GM06990 (cell line): ENCODE results near the gene CACNG6.

Experiments used
- DNase-seq: peaks from one replicate; pipeline ENCODE4 v3.0.0-alpha.2; 2011; ENCODE audit not compliant: insufficient read length; ENCODE audit errors: extremely low read depth
- H3K27me3 ChIP-seq: replicated peaks from 2 replicates; pipeline ENCODE4 v1.6.0; 2011; ENCODE audit warnings: low read length; ENCODE audit not compliant: control insufficient read depth, insufficient read depth
- H3K36me3 ChIP-seq: 2 replicates; pipeline ENCODE4 v1.5.1; 2011; ENCODE audit warnings: low read length; ENCODE audit not compliant: control insufficient read depth, insufficient read depth
- H3K4me3 ChIP-seq: replicated peaks from 2 replicates; pipeline ENCODE4 v1.5.1; 2011; ENCODE audit warnings: low read depth, mild to moderate bottlenecking, control low read depth, low read length
- CTCF ChIP-seq: IDR thresholded peaks from 2 replicates; pipeline ENCODE4 v1.5.1; 2011; ENCODE audit warnings: low read length, control low read depth, mild to moderate bottlenecking, inconsistent platforms; ENCODE audit not compliant: insufficient read depth, poor library complexity, severe bottlenecking

The CACNG6 gene

GRCh38 chr19:54041969-54042606, 50.7 kb downstream of the CACNG6 start:
- DNase-seq: no peak
- H3K27me3 ChIP-seq: no peaks in the 10 kb centered on the region
- no peak for TF ChIP-seq CTCF
- H3K4me3 ChIP-seq: no peak overlapping the region
- H3K36me3 ChIP-seq: no peaks in the 10 kb centered on the region

GRCh38 chr19:54042989-54043388, 51.6 kb downstream of the CACNG6 start:
- Histone ChIP-seq H3K36me3 (no peaks in the 10 kb centered on the region), H3K27me3 (no peaks in the 10 kb centered on the region), H3K4me3 (no peak overlapping the region)
- no peak for TF ChIP-seq CTCF
- no peak for DNase-seq

- no peak for DNase-seq
- Histone ChIP-seq H3K36me3 (no peaks in the 10 kb centered on the region), H3K4me3 (no peak overlapping the region), H3K27me3 (no peaks in the 10 kb centered on the region)
- no peak for TF ChIP-seq CTCF
Measured at GRCh38 chr19:54045771-54046170, 54.3 kb downstream of the CACNG6 start.

- no peaks in the 10 kb centered on the region for H3K36me3 ChIP-seq
- H3K27me3 ChIP-seq: no peaks in the 10 kb centered on the region
- H3K4me3 ChIP-seq: no peak overlapping the region
- DNase-seq: no peak
- TF ChIP-seq CTCF: no peak
Measured at GRCh38 chr19:54047616-54048015, 56.2 kb downstream of the CACNG6 start.
